ENCODE measurements around the gene SUV39H1.

The SUV39H1 gene

DNA sequence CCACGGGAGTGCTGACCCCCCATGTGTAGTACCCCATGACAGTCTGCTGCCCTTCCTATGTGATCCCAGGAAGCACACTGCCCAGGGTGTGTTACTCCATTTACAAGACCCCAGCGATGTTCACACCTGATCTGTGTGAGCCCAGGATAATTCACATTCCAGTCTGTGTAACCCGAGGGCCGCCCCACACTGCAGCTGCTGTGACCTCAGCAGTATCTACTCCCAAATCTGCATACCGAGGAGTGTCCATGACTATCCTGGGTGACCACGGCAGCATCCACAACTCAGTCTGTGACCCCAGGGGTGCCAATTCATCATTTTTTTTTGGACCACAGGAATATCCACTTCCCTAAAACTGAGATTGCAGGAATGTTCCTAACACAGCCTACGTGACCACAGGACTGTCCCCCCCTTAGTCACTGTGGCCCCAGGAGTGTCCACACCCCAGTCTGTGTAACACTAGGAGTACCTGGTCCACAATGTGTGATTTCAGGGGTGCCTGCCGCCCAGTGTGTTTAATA, 57.2 kb downstream of the SUV39H1 start:
- H3K4me2 ChIP-seq (ENCODE audit: low read depth, low read length, poor library complexity, severe bottlenecking), result no peak overlapping the region
- no peak overlapping the region for H3K9ac ChIP-seq (ENCODE audit: low read depth, low read length, poor library complexity, severe bottlenecking)
- H3K9me2 ChIP-seq (replicated peaks; ENCODE audit: low read depth, low read length), result no peaks in the 10 kb centered on the region
- TF ChIP-seq EZH2phosphoT487 (IDR thresholded peaks at IDR 0.05; ENCODE audit: borderline replicate concordance), result no peak
- TF ChIP-seq, protein P1, sequence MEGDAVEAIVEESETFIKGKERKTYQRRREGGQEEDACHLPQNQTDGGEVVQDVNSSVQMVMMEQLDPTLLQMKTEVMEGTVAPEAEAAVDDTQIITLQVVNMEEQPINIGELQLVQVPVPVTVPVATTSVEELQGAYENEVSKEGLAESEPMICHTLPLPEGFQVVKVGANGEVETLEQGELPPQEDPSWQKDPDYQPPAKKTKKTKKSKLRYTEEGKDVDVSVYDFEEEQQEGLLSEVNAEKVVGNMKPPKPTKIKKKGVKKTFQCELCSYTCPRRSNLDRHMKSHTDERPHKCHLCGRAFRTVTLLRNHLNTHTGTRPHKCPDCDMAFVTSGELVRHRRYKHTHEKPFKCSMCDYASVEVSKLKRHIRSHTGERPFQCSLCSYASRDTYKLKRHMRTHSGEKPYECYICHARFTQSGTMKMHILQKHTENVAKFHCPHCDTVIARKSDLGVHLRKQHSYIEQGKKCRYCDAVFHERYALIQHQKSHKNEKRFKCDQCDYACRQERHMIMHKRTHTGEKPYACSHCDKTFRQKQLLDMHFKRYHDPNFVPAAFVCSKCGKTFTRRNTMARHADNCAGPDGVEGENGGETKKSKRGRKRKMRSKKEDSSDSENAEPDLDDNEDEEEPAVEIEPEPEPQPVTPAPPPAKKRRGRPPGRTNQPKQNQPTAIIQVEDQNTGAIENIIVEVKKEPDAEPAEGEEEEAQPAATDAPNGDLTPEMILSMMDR (conservative IDR thresholded peaks at IDR 0.05; ENCODE audit: low read length), result no peak
- no peaks in the 10 kb centered on the region for H4K20me1 ChIP-seq (ENCODE audit: insufficient read depth, low read length, poor library complexity, severe bottlenecking)
- no peaks in the 10 kb centered on the region for H3K9me3 ChIP-seq (ENCODE audit: insufficient read depth, low read depth, low read length)
- no peak overlapping the region for H3K4me3 ChIP-seq (ENCODE audit: low read length, poor library complexity, severe bottlenecking)
- H3K36me3 ChIP-seq (ENCODE audit: insufficient read depth, low read length), result no peaks in the 10 kb centered on the region
- H3K4me1 ChIP-seq (ENCODE audit: insufficient read depth, low read length, poor library complexity, severe bottlenecking), result no peaks in the 10 kb centered on the region
- no peaks in the 10 kb centered on the region for H3K79me2 ChIP-seq (ENCODE audit: insufficient read depth, low read length)
- no peaks in the 10 kb centered on the region for H3F3A ChIP-seq (ENCODE audit: low read depth)
- H2AFZ ChIP-seq (ENCODE audit: low read length), result no peak overlapping the region
- no peaks in the 10 kb centered on the region for H3K27me3 ChIP-seq (ENCODE audit: insufficient read depth, low read length, poor library complexity, severe bottlenecking)

DNA sequence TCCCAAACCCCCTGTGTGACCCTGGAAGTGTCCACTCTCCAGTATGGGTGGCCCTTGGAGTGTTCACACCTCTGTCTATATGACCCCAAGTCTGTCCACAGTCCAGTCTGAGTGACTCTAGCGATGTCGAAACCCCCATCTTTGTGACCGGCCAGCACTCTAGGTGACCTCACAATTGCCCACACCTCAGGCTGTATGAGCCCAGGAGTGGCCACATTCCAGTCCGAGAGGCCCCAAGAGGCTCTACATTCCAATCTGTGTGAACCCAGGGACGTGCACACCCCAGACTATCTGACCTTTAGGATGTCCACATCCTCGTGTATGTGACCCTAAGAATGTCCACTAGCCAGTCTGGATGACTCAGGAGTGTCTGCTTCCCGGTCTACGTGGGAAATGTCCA, 57.7 kb downstream of the SUV39H1 start:
- H3K36me3 ChIP-seq (ENCODE audit: insufficient read depth, low read length), result no peaks in the 10 kb centered on the region
- no peaks in the 10 kb centered on the region for H3F3A ChIP-seq (ENCODE audit: low read depth)
- no peaks in the 10 kb centered on the region for H4K20me1 ChIP-seq (ENCODE audit: insufficient read depth, low read length, poor library complexity, severe bottlenecking)
- no peak for TF ChIP-seq EZH2phosphoT487 (IDR thresholded peaks at IDR 0.05; ENCODE audit: borderline replicate concordance)
- TF ChIP-seq, protein P1 (conservative IDR thresholded peaks at IDR 0.05; ENCODE audit: low read length), result no peak
- H3K9me2 ChIP-seq (replicated peaks; ENCODE audit: low read depth, low read length), result no peaks in the 10 kb centered on the region
- H2AFZ ChIP-seq (ENCODE audit: low read length), result no peak overlapping the region
- no peaks in the 10 kb centered on the region for H3K27me3 ChIP-seq (ENCODE audit: insufficient read depth, low read length, poor library complexity, severe bottlenecking)
- H3K9ac ChIP-seq (ENCODE audit: low read depth, low read length, poor library complexity, severe bottlenecking), result no peak overlapping the region
- no peaks in the 10 kb centered on the region for H3K4me1 ChIP-seq (ENCODE audit: insufficient read depth, low read length, poor library complexity, severe bottlenecking)
- no peaks in the 10 kb centered on the region for H3K79me2 ChIP-seq (ENCODE audit: insufficient read depth, low read length)
- no peak overlapping the region for H3K4me2 ChIP-seq (ENCODE audit: low read depth, low read length, poor library complexity, severe bottlenecking)
- no peaks in the 10 kb centered on the region for H3K9me3 ChIP-seq (ENCODE audit: insufficient read depth, low read depth, low read length)
- H3K4me3 ChIP-seq (ENCODE audit: low read length, poor library complexity, severe bottlenecking), result no peak overlapping the region
